HUES48 (cell line): Measurements from ENCODE around the gene VPS37B.

Source experiments
- H3K27ac ChIP-seq: one replicate; pipeline ENCODE4 v1.7.0; 2013; ENCODE audit warnings: low read depth, low read length, inconsistent platforms
- H3K27me3 ChIP-seq: 2 replicates; pipeline ENCODE4 v1.6.1; 2013; ENCODE audit warnings: mild to moderate bottlenecking, low read length; ENCODE audit not compliant: control insufficient read depth, insufficient read depth
- H3K36me3 ChIP-seq: 2 replicates; pipeline ENCODE4 v1.6.1; 2013; ENCODE audit warnings: low read length; ENCODE audit not compliant: control insufficient read depth, insufficient read depth
- H3K4me1 ChIP-seq: 2 replicates; pipeline ENCODE4 v1.6.1; 2013; ENCODE audit warnings: mild to moderate bottlenecking, low read length; ENCODE audit not compliant: control insufficient read depth, insufficient read depth
- H3K4me3 ChIP-seq: 2 replicates; pipeline ENCODE4 v1.5.1; 2013; ENCODE audit warnings: mild to moderate bottlenecking, low read depth, low read length
- H3K9ac ChIP-seq: 2 replicates; pipeline ENCODE4 v1.6.1; 2013; ENCODE audit warnings: mild to moderate bottlenecking, low read depth, low read length, moderate library complexity
- H3K9me3 ChIP-seq: 2 replicates; pipeline ENCODE4 v1.6.1; 2013; ENCODE audit warnings: low read length; ENCODE audit not compliant: control insufficient read depth, insufficient read depth

The VPS37B gene

GRCh38 chr12:122840580-122841513 is 55.1 kb downstream of the VPS37B start:
- Histone ChIP-seq H3K4me1 (peaks cover 23% of the 10 kb centered on the region), H3K9ac (no peak overlapping the region), H3K27ac (no peak overlapping the region), H3K9me3 (no peaks in the 10 kb centered on the region), H3K4me3 (no peak overlapping the region), H3K36me3 (no peaks in the 10 kb centered on the region), H3K27me3 (peaks cover 17% of the 10 kb centered on the region)

- Histone ChIP-seq H3K36me3 (no peaks in the 10 kb centered on the region), H3K9me3 (no peaks in the 10 kb centered on the region), H3K9ac (no peak overlapping the region), H3K27ac (no peak overlapping the region), H3K27me3 (peaks cover 17% of the 10 kb centered on the region), H3K4me3 (no peak overlapping the region), H3K4me1 (peaks cover 23% of the 10 kb centered on the region)
These were observed 55.9 kb downstream of the VPS37B start for GRCh38 chr12:122839907-122840554.

- Histone ChIP-seq H3K9me3 (no peaks in the 10 kb centered on the region), H3K4me1 (peaks cover 27% of the 10 kb centered on the region), H3K9ac (no peak overlapping the region), H3K36me3 (no peaks in the 10 kb centered on the region), H3K27me3 (peaks cover 17% of the 10 kb centered on the region), H3K27ac (no peak overlapping the region), H3K4me3 (no peak overlapping the region)
These were observed 57.1 kb downstream of the VPS37B start for GRCh38 chr12:122838841-122839240.

GRCh38 chr12:122837306-122838265 is 58.3 kb downstream of the VPS37B start:
- Histone ChIP-seq H3K4me1 (peaks cover 25% of the 10 kb centered on the region), H3K36me3 (no peaks in the 10 kb centered on the region), H3K27me3 (peaks cover 23% of the 10 kb centered on the region), H3K9me3 (no peaks in the 10 kb centered on the region), H3K27ac (no peak overlapping the region), H3K4me3 (no peak overlapping the region), H3K9ac (no peak overlapping the region)

- H3K27me3 ChIP-seq, result peaks cover 23% of the 10 kb centered on the region
- no peak overlapping the region for H3K27ac ChIP-seq
- H3K4me1 ChIP-seq, result peaks cover 13% of the 10 kb centered on the region
- no peaks in the 10 kb centered on the region for H3K36me3 ChIP-seq
- peak overlapping the region; percentile 81 for H3K4me3 ChIP-seq
- peak overlapping the region; percentile 44 for H3K9ac ChIP-seq
- H3K9me3 ChIP-seq, result no peaks in the 10 kb centered on the region
These were observed 59.6 kb downstream of the VPS37B start for GRCh38 chr12:122836027-122836921.

- Histone ChIP-seq H3K4me3 (peak overlapping the region; percentile 81), H3K27ac (no peak overlapping the region), H3K36me3 (no peaks in the 10 kb centered on the region), H3K9ac (no peak overlapping the region), H3K9me3 (no peaks in the 10 kb centered on the region), H3K4me1 (peaks cover 13% of the 10 kb centered on the region), H3K27me3 (peaks cover 23% of the 10 kb centered on the region)
These were observed 60.2 kb downstream of the VPS37B start for GRCh38 chr12:122835750-122836026.

- peak within 1 kb of the TSS; percentile 81 for H3K4me3 ChIP-seq
- no peaks in the 10 kb centered on the region for H3K36me3 ChIP-seq
- peaks cover 23% of the 10 kb centered on the region for H3K27me3 ChIP-seq
- H3K9ac ChIP-seq, result peak within 1 kb of the TSS; percentile 44
- peaks cover 13% of the 10 kb centered on the region for H3K4me1 ChIP-seq
- no peaks in the 10 kb centered on the region for H3K9me3 ChIP-seq
- H3K27ac ChIP-seq, result peak within 1 kb of the TSS; percentile 75
These were observed 60.8 kb downstream of the VPS37B start, which contains the start of gene HIP1R for GRCh38 chr12:122834921-122835749. Gene HIP1R, plus strand, starts transcription at chr12:122835457. Its CDS starts 94 bp downstream, at chr12:122835551.

GRCh38 chr12:122834104-122834920 is 61.6 kb downstream of the VPS37B start:
- peaks cover 13% of the 10 kb centered on the region for H3K4me1 ChIP-seq
- peak overlapping the region; percentile 68 for H3K4me3 ChIP-seq
- no peaks in the 10 kb centered on the region for H3K36me3 ChIP-seq
- peaks cover 23% of the 10 kb centered on the region for H3K27me3 ChIP-seq
- no peaks in the 10 kb centered on the region for H3K9me3 ChIP-seq
- peak overlapping the region; percentile 75 for H3K27ac ChIP-seq
- no peak overlapping the region for H3K9ac ChIP-seq
